ENCODE measurements around the gene USH2A.

GRCh38 chr1:216290074-216290473 lies 133.2 kb downstream of the USH2A start:
- TF ChIP-seq JUND (IDR thresholded peaks at IDR 0.05) = no peak
- no peak for TF ChIP-seq EZH2 (IDR thresholded peaks at IDR 0.05)
- TF ChIP-seq ZBTB33 (IDR thresholded peaks at IDR 0.05; ENCODE audit: extremely low read depth, insufficient replicate concordance, low read length) = no peak
- TF ChIP-seq POLR2A (IDR thresholded peaks at IDR 0.05; ENCODE audit: borderline replicate concordance, extremely low read depth, insufficient read depth, insufficient read length) = no peak
- TF ChIP-seq ZFX (IDR thresholded peaks at IDR 0.05) = no peak
- TF ChIP-seq CTCF (IDR thresholded peaks at IDR 0.05 in 2 of 3, conservative IDR thresholded peaks at IDR 0.05 in 1 of 3; ENCODE audit: borderline replicate concordance in 1 of 3, insufficient read depth in 1 of 3, low read depth in 2 of 3, low read length in 2 of 3) = no peak
- TF ChIP-seq EZH2phosphoT487 (IDR thresholded peaks at IDR 0.05; ENCODE audit: borderline replicate concordance) = no peak
- no peak for TF ChIP-seq ZNF274 (IDR thresholded peaks at IDR 0.05; ENCODE audit: low read depth, low read length)
- no peak for TF ChIP-seq RAD21 (IDR thresholded peaks at IDR 0.05; ENCODE audit: low read depth)
- no peak for TF ChIP-seq SP1 (IDR thresholded peaks at IDR 0.05; ENCODE audit: low read depth)
- TF ChIP-seq, protein P1, sequence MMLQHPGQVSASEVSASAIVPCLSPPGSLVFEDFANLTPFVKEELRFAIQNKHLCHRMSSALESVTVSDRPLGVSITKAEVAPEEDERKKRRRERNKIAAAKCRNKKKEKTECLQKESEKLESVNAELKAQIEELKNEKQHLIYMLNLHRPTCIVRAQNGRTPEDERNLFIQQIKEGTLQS (IDR thresholded peaks at IDR 0.05) = no peak

All from HCT116 (cell line).